ENCODE data around the gene MYO18B.

GRCh38 chr22:25818541-25818940 is 76.6 kb downstream of the MYO18B start:
- TF ChIP-seq ELK1 (IDR thresholded peaks at IDR 0.05; ENCODE audit: borderline replicate concordance, low read depth, low read length) (no peak), CTCF (conservative IDR thresholded peaks at IDR 0.05; ENCODE audit: low read depth, low read length) (no peak), MXI1 (IDR thresholded peaks at IDR 0.05; ENCODE audit: borderline replicate concordance, low read depth, low read length) (no peak), SMC3 (IDR thresholded peaks at IDR 0.05; ENCODE audit: low read depth, low read length) (no peak), RCOR1 (IDR thresholded peaks at IDR 0.05; ENCODE audit: insufficient replicate concordance, low read length) (no peak), RFX5 (IDR thresholded peaks at IDR 0.05; ENCODE audit: low read depth, low read length) (no peak), POLR2A (IDR thresholded peaks at IDR 0.05; ENCODE audit: low read depth, low read length) (no peak), USF2 (IDR thresholded peaks at IDR 0.05; ENCODE audit: low read depth, low read length) (no peak)
